Neuron (in vitro differentiated cells): ENCODE data around the gene INPP5J.
"Not testable (repeated sequence)": the region's sequence is repeated elsewhere in the genome, so short reads cannot be mapped to it uniquely, and the experiment has no call there.

Experiments
- H2AFZ ChIP-seq: one replicate; pipeline ENCODE4 v1.6.1; 2013; ENCODE audit warnings: low read depth, mild to moderate bottlenecking, inconsistent platforms, low read length, moderate library complexity
- H3K27me3 ChIP-seq: one replicate; pipeline ENCODE4 v1.6.1; 2013; ENCODE audit warnings: low read length; ENCODE audit not compliant: insufficient read depth
- H3K36me3 ChIP-seq: one replicate; pipeline ENCODE4 v1.6.1; 2013; ENCODE audit warnings: low read length; ENCODE audit not compliant: insufficient read depth
- H3K4me1 ChIP-seq: one replicate; pipeline ENCODE4 v1.6.1; 2013; ENCODE audit warnings: low read length; ENCODE audit not compliant: insufficient read depth
- H3K4me3 ChIP-seq: 2 replicates; pipeline ENCODE4 v1.5.1; 2013; ENCODE audit warnings: mild to moderate bottlenecking, low read length, moderate library complexity
- H3K9me3 ChIP-seq: one replicate; pipeline ENCODE4 v1.6.1; 2013; ENCODE audit warnings: low read length

Gene INPP5J, protein sequence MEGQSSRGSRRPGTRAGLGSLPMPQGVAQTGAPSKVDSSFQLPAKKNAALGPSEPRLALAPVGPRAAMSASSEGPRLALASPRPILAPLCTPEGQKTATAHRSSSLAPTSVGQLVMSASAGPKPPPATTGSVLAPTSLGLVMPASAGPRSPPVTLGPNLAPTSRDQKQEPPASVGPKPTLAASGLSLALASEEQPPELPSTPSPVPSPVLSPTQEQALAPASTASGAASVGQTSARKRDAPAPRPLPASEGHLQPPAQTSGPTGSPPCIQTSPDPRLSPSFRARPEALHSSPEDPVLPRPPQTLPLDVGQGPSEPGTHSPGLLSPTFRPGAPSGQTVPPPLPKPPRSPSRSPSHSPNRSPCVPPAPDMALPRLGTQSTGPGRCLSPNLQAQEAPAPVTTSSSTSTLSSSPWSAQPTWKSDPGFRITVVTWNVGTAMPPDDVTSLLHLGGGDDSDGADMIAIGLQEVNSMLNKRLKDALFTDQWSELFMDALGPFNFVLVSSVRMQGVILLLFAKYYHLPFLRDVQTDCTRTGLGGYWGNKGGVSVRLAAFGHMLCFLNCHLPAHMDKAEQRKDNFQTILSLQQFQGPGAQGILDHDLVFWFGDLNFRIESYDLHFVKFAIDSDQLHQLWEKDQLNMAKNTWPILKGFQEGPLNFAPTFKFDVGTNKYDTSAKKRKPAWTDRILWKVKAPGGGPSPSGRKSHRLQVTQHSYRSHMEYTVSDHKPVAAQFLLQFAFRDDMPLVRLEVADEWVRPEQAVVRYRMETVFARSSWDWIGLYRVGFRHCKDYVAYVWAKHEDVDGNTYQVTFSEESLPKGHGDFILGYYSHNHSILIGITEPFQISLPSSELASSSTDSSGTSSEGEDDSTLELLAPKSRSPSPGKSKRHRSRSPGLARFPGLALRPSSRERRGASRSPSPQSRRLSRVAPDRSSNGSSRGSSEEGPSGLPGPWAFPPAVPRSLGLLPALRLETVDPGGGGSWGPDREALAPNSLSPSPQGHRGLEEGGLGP

DNA sequence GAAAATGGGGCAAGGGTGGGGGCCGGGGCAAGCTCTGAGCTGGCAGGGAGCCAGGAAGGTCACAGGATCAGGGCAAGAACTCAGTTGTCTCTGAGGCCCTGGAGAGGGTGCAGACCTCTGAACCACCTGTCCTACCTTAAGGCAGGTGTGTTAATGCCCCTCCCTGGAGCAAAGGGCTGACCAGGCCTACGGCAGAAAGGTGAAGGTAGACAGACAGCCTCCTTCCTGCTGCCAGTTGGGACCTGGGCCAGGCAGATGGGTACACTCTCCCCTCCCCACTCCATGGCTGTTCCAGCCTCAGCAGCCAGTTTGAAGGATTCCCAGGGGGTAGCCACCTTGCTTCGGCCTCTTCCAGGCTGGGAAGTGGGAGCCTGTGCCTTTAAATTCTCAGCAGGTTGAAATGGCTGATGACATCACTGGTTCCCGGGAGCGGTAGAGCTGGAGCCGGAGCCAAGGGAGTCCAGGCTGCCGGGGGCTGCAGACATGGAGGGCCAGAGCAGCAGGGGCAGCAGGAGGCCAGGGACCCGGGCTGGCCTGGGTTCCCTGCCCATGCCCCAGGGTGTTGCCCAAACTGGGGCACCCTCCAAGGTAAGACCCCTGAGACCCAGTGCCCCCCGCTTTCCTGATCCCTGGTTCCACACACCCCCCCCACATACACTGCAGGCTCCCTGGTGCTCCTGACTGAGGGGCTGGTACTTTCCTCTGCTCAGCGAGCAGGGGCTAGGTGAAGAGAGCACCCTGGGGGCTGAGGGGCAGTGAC is at the start of gene INPP5J:
Gene INPP5J (plus strand): TSS at position 435 of the 760 bp plus-strand sequence. CDS start 49 bp downstream, at position 484.
- no peaks in the 10 kb centered on the region for H3K36me3 ChIP-seq
- H3K9me3 ChIP-seq: no peaks in the 10 kb centered on the region
- H3K27me3 ChIP-seq: peaks cover 15% of the 10 kb centered on the region
- peaks cover 3% of the 10 kb centered on the region for H3K4me1 ChIP-seq
- peak within 1 kb of the TSS; percentile 53 for H3K4me3 ChIP-seq
- peak within 1 kb of the TSS; percentile 44 for H2AFZ ChIP-seq

- not testable (repeated sequence) for H3K36me3 ChIP-seq, H2AFZ ChIP-seq
Measured at GRCh38 chr22:31073125-31073524, 49.6 kb upstream of the INPP5J start.

GRCh38 chr22:31073545-31074145 is 49.1 kb upstream of the INPP5J start:
- not testable (repeated sequence) for H3K36me3 ChIP-seq, H3K9me3 ChIP-seq, H3K4me3 ChIP-seq, H2AFZ ChIP-seq, H3K27me3 ChIP-seq, H3K4me1 ChIP-seq

More at GRCh38 chr22:31073125-31073524, 49.6 kb upstream of the INPP5J start:
- not testable (repeated sequence) for H3K4me3 ChIP-seq, H3K9me3 ChIP-seq, H3K27me3 ChIP-seq, H3K4me1 ChIP-seq

DNA sequence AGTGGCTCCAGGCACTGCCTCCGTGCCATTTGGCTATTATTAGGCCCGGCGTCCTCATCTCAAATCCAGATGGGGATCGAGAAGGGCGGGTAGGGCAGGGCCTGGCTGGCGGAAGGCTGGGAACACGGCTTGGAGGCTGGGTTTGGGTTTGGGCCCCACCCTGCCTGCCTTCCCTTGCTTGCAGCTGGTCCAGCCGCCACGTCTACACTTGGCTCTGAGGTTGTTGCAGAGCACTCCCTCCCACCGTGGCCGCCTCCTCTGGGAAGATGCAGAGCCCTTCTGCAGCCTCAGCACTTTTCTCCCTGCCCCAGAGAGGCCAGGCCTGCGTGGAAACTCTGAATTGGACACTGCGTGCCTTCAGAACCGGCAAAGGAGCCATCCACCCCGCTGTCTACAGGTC is 46.8 kb upstream of the INPP5J start:
- Histone ChIP-seq H2AFZ (no peak overlapping the region), H3K4me1 (peaks cover 5% of the 10 kb centered on the region)

DNA sequence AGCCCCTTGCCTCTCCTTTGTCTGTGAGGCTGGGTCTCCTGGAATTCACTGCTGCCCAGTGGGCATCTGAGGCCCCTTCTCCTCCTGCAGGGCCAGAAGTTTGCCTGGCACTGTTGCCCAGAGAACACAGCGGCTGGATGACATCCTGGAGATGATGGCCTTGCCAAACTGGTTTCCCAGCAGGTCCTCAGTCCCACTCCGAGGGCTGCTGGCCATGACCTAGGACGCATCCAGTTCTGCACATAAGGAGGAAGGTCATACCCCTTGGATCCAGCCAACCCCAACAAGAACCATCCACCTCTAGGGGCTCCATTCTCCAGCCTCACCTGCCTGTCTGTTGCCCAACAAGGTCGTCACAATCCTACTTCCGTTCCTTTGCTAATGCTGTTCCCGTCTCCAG is 45.1 kb upstream of the INPP5J start:
- H3K36me3 ChIP-seq: no peaks in the 10 kb centered on the region
- no peaks in the 10 kb centered on the region for H3K27me3 ChIP-seq
- H2AFZ ChIP-seq: no peak overlapping the region
- peaks cover 12% of the 10 kb centered on the region for H3K4me1 ChIP-seq
- no peaks in the 10 kb centered on the region for H3K9me3 ChIP-seq
- no peak overlapping the region for H3K4me3 ChIP-seq

More for the DNA sequence above, 46.8 kb upstream of the INPP5J start:
- Histone ChIP-seq H3K36me3 (no peaks in the 10 kb centered on the region), H3K4me3 (no peak overlapping the region), H3K27me3 (no peaks in the 10 kb centered on the region), H3K9me3 (no peaks in the 10 kb centered on the region)

DNA sequence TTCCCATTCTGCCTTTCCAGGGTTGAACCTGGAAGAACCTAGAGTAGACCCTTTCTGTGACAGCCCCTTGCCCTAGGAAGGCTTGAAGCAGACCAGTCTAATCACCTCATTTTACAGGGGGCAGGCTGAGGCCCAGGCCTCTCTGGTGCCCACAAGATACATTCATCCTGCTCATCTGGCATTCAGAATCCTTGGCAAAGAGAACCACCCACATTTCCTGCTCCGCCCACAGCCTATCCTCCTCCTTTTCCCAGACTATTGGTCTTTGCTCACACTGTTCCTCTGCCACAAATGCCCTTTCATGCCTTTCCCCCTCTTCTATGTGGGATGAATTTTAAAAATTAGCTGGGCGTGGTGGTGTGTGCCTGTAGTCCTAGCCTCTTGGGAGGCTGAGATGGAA is 44.4 kb upstream of the INPP5J start:
- not testable (repeated sequence) for H2AFZ ChIP-seq

GRCh38 chr22:31079095-31079642 is 43.6 kb upstream of the INPP5J start:
- Histone ChIP-seq H3K27me3 (no peaks in the 10 kb centered on the region), H3K4me3 (no peak overlapping the region), H3K9me3 (no peaks in the 10 kb centered on the region), H3K4me1 (peaks cover 12% of the 10 kb centered on the region), H3K36me3 (no peaks in the 10 kb centered on the region), H2AFZ (no peak overlapping the region)

More for the DNA sequence above, 44.4 kb upstream of the INPP5J start:
- H3K4me1 ChIP-seq: peaks cover 12% of the 10 kb centered on the region
- H3K27me3 ChIP-seq, H3K9me3 ChIP-seq, H3K4me3 ChIP-seq, H3K36me3 ChIP-seq: not testable (repeated sequence)

DNA sequence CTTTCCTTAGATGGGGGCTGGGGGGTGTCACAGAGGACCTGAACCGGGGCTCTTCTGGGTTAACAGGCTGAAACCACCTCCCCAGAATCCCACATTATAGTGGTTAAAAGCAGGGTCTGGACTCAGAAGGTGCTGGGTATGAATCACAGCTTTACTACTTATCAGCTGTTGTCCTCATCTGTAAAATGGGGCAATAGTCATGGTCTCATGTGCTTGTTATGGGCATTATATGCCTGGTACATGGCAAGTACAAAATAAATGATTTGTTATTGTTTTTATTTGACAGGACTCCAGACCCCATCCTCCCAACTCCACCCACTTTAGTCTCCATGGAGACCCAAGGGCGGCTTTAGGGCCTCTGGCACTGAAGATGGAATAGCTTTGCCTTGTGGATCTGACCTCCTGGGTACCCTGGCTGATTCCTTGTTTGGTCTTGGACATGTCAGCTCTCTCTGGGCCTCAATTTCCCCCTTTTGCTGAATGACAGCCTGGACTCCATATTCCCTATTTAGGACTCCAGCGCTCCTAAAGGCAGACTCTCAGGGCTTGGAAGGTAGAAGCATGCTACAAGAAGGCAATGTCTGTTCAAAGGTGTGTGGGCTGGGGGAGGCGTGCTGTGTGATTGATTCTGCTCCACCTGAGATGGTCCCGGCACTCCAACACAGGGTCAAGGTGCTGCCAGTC is 42.5 kb upstream of the INPP5J start:
- H3K4me3 ChIP-seq: peak overlapping the region; percentile 79
- H3K36me3 ChIP-seq: no peaks in the 10 kb centered on the region
- no peaks in the 10 kb centered on the region for H3K9me3 ChIP-seq

DNA sequence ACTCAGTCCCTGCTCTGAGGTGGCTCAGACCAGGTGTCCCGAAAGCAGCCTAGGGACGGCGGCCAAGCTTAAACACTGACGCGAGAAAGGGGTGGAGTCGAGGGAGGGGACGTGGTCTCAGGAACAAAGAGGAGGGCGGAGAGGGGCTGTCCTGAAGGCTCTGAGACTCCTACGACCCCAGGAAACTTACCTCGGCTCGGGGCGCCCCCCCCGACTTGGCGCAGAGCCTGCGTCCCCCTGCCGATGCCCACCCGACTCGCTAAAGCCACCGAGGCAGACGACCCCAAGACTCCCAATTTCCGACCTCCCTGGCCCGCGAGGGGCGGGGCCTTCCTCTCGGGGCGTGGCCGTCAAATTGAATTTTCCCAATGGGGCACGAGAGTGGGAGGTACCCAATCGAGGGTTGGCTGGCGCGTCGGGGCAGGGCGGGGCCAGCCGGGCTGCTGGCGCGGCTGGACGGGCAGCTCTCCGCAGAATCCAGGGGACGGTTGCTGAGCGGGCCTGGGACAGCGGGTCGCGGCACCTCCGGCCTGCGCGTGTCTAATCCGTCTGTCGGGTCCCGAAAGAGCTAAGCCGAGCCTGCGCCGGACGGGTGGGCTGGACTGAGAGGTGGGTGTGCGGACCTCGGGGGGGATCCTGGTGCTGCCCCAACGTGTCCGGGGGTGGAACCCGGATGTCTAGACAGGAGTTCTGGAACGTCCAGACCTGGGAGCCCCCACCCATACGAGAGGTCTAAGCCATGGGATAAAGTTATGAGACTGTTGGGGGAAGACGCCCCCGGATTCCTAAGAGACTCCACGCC is 41.7 kb upstream of the INPP5J start, which contains the start of gene SMTN:
Gene SMTN (plus strand): TSS at position 471 of the 802 bp plus-strand sequence. CDS start 1,941 bp downstream, outside the sequence.
- Histone ChIP-seq H3K4me1 (peaks cover 12% of the 10 kb centered on the region), H2AFZ (peak within 1 kb of the TSS; percentile 95), H3K9me3 (no peaks in the 10 kb centered on the region), H3K4me3 (peak within 1 kb of the TSS; percentile 79), H3K36me3 (no peaks in the 10 kb centered on the region), H3K27me3 (no peaks in the 10 kb centered on the region)

More for the DNA sequence above, 42.5 kb upstream of the INPP5J start:
- Histone ChIP-seq H3K27me3 (no peaks in the 10 kb centered on the region), H3K4me1 (peaks cover 12% of the 10 kb centered on the region), H2AFZ (peak overlapping the region; percentile 95)

- Histone ChIP-seq H3K9me3 (no peaks in the 10 kb centered on the region), H3K4me3 (peak overlapping the region; percentile 79), H3K36me3 (no peaks in the 10 kb centered on the region), H2AFZ (no peak overlapping the region), H3K27me3 (no peaks in the 10 kb centered on the region), H3K4me1 (peaks cover 12% of the 10 kb centered on the region)
Measured at GRCh38 chr22:31081963-31082605, 40.7 kb upstream of the INPP5J start.
